HG03520 (cell line): ENCODE data around the gene CASK.
"Not testable (repeated sequence)": the region's sequence is repeated elsewhere in the genome, so short reads cannot be mapped to it uniquely, and the experiment has no call there.

Experiments used
- ATAC-seq: cut with Tn5 transposase; IDR thresholded peaks from one replicate; pipeline ENCODE4 v1.9.1; 2021; ENCODE audit warnings: mild to moderate bottlenecking, moderate library complexity; ENCODE audit not compliant: unreplicated experiment

The CASK gene

GRCh38 chrX:41750716-41751115 is 172.6 kb downstream of the CASK start:
- ATAC-seq, result no peak

- ATAC-seq, result no peak
These were observed 183.5 kb downstream of the CASK start for GRCh38 chrX:41739871-41740270.

- ATAC-seq, result no peak
These were observed 186.3 kb downstream of the CASK start for GRCh38 chrX:41737065-41737464.

GRCh38 chrX:41734530-41734929 is 188.8 kb downstream of the CASK start:
- no peak for ATAC-seq

DNA sequence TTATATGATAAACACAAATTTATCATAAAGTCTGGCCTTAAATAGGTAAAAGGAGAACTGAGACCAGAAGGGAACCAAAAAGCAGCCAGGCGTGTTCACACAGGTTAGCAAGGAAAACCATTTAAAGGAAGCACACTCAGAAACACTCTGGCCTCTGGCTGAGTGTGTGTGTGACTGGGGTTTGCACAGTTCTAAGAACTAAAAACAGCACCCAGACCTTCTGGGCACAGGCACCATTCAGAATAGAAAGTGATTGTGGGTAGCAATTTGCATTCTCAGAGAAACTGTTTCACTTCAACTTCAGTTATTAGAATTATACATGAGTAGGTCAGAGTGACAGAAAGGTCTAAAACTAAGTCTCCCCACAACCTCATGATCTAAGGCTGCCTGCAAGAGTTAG is 189.4 kb downstream of the CASK start:
- ATAC-seq, result peak; percentile 97

DNA sequence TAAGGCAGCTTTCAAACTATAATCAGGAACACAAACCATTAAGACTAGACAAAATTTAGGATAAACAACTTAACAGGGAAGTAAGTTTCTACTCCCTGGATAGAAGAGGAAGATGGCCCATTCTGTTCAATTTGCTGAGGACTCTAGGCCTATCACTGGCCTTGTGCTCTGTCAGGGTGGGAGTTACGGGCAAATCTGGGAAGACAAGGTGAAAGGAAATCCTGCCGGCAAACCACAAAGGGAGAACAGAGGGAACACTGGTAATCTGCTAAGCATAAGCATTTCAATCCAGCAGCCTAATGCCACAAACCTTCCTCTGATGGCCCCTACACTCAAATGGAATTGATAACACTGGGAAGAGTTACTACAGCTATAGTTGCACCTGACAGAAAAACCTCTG is 191.1 kb downstream of the CASK start:
- ATAC-seq, result no peak

DNA sequence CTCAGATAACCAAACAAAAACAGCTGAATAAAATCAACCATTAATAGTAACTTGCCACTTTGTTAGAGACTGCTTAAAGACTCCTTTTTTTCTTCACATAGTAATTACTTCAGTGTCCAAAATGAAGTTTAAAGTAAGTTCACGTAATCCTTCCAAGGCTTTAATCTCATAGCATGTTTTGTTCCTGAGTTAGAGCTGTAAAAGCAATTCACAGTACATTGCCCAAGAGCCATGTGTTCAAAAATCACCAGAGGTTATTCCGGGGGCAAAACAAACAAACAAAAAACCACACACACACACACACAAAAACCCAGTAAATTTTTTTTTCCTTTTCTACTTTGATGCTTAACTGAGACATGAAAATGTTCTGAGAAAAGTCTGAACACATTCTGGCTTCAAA is 193.3 kb downstream of the CASK start:
- no peak for ATAC-seq

- ATAC-seq, result no peak
These were observed 195.2 kb downstream of the CASK start for GRCh38 chrX:41728125-41728524.

- ATAC-seq, result no peak
These were observed 199.5 kb downstream of the CASK start, which contains the start of gene GPR82 for GRCh38 chrX:41723826-41724225. Gene GPR82 (plus strand): TSS chrX:41724181. CDS start chrX:41727027, 2,846 bp downstream.

GRCh38 chrX:41722816-41723618 is 200.3 kb downstream of the CASK start:
- ATAC-seq, result no peak

DNA sequence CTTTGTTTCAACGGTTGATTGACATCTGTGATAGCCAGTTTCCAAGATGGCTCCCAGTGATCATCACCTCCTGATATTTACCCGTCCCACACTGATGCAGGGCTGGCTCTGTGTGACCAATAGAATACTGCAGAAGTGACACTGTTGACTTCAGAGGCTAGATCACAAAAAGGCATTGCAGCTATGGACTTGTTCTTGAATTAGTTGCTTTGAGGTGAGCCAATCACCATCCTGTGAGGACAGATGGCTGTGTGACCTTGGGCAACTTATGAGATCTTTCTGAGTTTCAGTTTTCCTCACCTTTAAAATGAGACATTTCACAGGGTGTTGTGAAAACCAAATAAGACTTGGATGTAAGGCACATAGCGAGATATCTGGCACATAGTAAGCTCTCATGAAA is 201.1 kb downstream of the CASK start:
- no peak for ATAC-seq

GRCh38 chrX:41721590-41721989 is 201.8 kb downstream of the CASK start:
- no peak for ATAC-seq

GRCh38 chrX:41720125-41720779 is 203.1 kb downstream of the CASK start:
- peak; percentile 77 for ATAC-seq

GRCh38 chrX:41719610-41720009 is 203.7 kb downstream of the CASK start:
- not testable (repeated sequence) for ATAC-seq

GRCh38 chrX:41718481-41719235 is 204.7 kb downstream of the CASK start:
- no peak for ATAC-seq

GRCh38 chrX:41716767-41717473 is 206.4 kb downstream of the CASK start:
- ATAC-seq, result no peak

GRCh38 chrX:41716222-41716621 is 207.1 kb downstream of the CASK start:
- ATAC-seq, result no peak

- no peak for ATAC-seq
These were observed 212.2 kb downstream of the CASK start for GRCh38 chrX:41711021-41711667.

DNA sequence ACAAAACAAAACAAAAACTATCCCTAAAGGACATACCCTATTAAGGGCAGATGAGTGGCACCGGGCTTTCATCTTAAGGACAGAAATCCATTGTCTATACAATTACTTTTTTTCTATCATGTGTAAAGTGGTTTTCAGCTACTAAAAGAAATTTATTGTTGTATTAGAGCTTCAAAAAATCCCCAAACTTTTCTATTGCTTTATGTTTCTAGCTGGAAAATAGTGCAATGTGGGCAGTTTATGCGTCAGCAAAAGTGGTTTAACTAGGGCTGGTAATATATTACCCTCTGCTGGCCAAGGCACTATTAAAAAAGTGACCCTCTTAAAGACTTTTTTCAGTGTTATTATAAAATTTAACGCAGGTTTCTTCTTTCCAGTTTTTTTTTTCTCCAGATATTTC is 214.9 kb downstream of the CASK start:
- ATAC-seq, result no peak

- no peak for ATAC-seq
These were observed 216.1 kb downstream of the CASK start for GRCh38 chrX:41707218-41707617.
